Activated CD8-positive, alpha-beta memory T cell treated with anti-CD3 and anti-CD28 coated beads for 36 hours (primary cell): ENCODE measurements around the gene ANKRD42. TPM values are rescaled to one million over a fixed set of nuclear protein-coding genes. Genes with fewer than 3 reads are reported as not detected.

Experiments used
- CTCF ChIA-PET: fragments of 350-600 bp; sonication (Branson Sonifier 250); formaldehyde crosslinking; loops from one replicate; lab custom pipeline; 2021; ENCODE audit warnings: antibody characterized with exemption; lab: Charles Lee
- POLR2A ChIA-PET: fragments of 350-600 bp; sonication (Branson Sonifier 250); formaldehyde crosslinking; loops from one replicate; lab custom pipeline; 2021; ENCODE audit warnings: antibody characterized with exemption; lab: Charles Lee
- total RNA-seq, 2 experiments: library from RNA; stranded (reverse); gene quantifications; one replicate each; pipeline ENCODE4 v1.2.3, GENCODE V29; 2021

The ANKRD42 gene
- total RNA-seq: 1 to 10 TPM; 8.9 to 9.0 TPM

GRCh38 chr11:83193315-83194280 is at the start of gene ANKRD42:
Gene ANKRD42 (plus strand): TSS chr11:83193712. CDS start chr11:83194671, 959 bp downstream.
- ChIA-PET CTCF (no interaction called here), POLR2A (interaction anchor here (1.4 to 2.6 kb wide), 3 partner anchors 37 to 292 kb away, joined by 3 to 11 read pairs (median 5); partner anchors contain the start of genes CCDC90B, DDIAS and PCF11)

- ChIA-PET CTCF (no interaction called here), POLR2A (no interaction called here)
These were observed 45.6 kb upstream of the ANKRD42 start for GRCh38 chr11:83147895-83148294.

- ChIA-PET CTCF (no interaction called here), POLR2A (interaction anchor here (0.7 kb wide), 1 partner anchor 16 kb away, joined by 5 read pairs; no protein-coding TSS in a partner anchor)
These were observed 43.1 kb upstream of the ANKRD42 start for GRCh38 chr11:83150450-83150849.

GRCh38 chr11:83151274-83151977 is 42.1 kb upstream of the ANKRD42 start:
- POLR2A ChIA-PET: no interaction called here
- CTCF ChIA-PET: interaction anchor here (0.6 kb wide), 1 partner anchor 20 kb away, joined by 3 read pairs; no protein-coding TSS in a partner anchor

- POLR2A ChIA-PET: no interaction called here
- CTCF ChIA-PET: no interaction called here
These were observed 41.2 kb upstream of the ANKRD42 start for GRCh38 chr11:83152264-83152663.

GRCh38 chr11:83153764-83154163 is 39.7 kb upstream of the ANKRD42 start:
- ChIA-PET POLR2A (no interaction called here), CTCF (interaction anchor here (0.8 kb wide), 1 partner anchor 215 kb away, joined by 3 read pairs; no protein-coding TSS in a partner anchor)

GRCh38 chr11:83156144-83156995 is 37.1 kb upstream of the ANKRD42 start:
- ChIA-PET POLR2A (interaction anchor here (0.6 to 2.5 kb wide), 14 partner anchors 16 to 256 kb away, joined by 3 to 35 read pairs (median 4); partner anchors contain the start of genes ANKRD42, CCDC90B, DDIAS and PRCP), CTCF (interaction anchor here (0.7 to 1.3 kb wide), 8 partner anchors 24 to 256 kb away, joined by 3 to 5 read pairs (median 3); partner anchors contain the start of genes DDIAS and PRCP)

- ChIA-PET CTCF (interaction anchor here (0.7 to 1.3 kb wide), 6 partner anchors 94 to 257 kb away, joined by 3 to 5 read pairs (median 3); partner anchors contain the start of genes DDIAS and PRCP), POLR2A (interaction anchor here (0.6 to 2.5 kb wide), 11 partner anchors 15 to 256 kb away, joined by 3 to 35 read pairs (median 6); partner anchors contain the start of genes ANKRD42, CCDC90B, DDIAS and PRCP)
These were observed 36.4 kb upstream of the ANKRD42 start, which contains the start of gene PCF11 for GRCh38 chr11:83156996-83157593. Gene PCF11 (plus strand): TSS chr11:83157131. CDS start chr11:83157440, 309 bp downstream.

- POLR2A ChIA-PET: interaction anchor here (0.6 to 2.5 kb wide), 9 partner anchors 14 to 257 kb away, joined by 3 to 35 read pairs (median 6); partner anchors contain the start of genes ANKRD42, DDIAS, PRCP and RAB30
- CTCF ChIA-PET: interaction anchor here (1.0 kb wide), 1 partner anchor 256 kb away, joined by 3 read pairs; the partner anchor contains the start of gene DDIAS
These were observed 35.7 kb upstream of the ANKRD42 start for GRCh38 chr11:83157594-83158356.

- ChIA-PET POLR2A (interaction anchor here (0.6 to 1.3 kb wide), 3 partner anchors 101 to 258 kb away, joined by 3 read pairs; partner anchors contain the start of genes DDIAS and PRCP), CTCF (interaction anchor here (1.5 kb wide), 1 partner anchor 258 kb away, joined by 3 read pairs; the partner anchor contains the start of gene PRCP)
These were observed 35.1 kb upstream of the ANKRD42 start for GRCh38 chr11:83158357-83158786.

GRCh38 chr11:83158965-83159901 is 34.3 kb upstream of the ANKRD42 start:
- ChIA-PET CTCF (interaction anchor here (0.6 to 1.5 kb wide), 2 partner anchors 259 to 473 kb away, joined by 3 read pairs; partner anchors contain the start of gene PRCP), POLR2A (interaction anchor here (0.6 to 0.8 kb wide), 4 partner anchors 13 to 259 kb away, joined by 3 to 9 read pairs (median 3); partner anchors contain the start of gene PRCP)

GRCh38 chr11:83159902-83160865 is 33.3 kb upstream of the ANKRD42 start:
- CTCF ChIA-PET: interaction anchor here (0.6 to 1.5 kb wide), 2 partner anchors 260 to 472 kb away, joined by 3 read pairs; partner anchors contain the start of gene PRCP
- POLR2A ChIA-PET: interaction anchor here (0.6 kb wide), 2 partner anchors 14 to 68 kb away, joined by 3 read pairs; no protein-coding TSS in a partner anchor

- ChIA-PET POLR2A (interaction anchor here (0.6 kb wide), 1 partner anchor 215 kb away, joined by 4 read pairs; no protein-coding TSS in a partner anchor), CTCF (no interaction called here)
These were observed 31.8 kb upstream of the ANKRD42 start for GRCh38 chr11:83161610-83162199.

GRCh38 chr11:83162377-83162776 is 31.1 kb upstream of the ANKRD42 start:
- CTCF ChIA-PET: no interaction called here
- POLR2A ChIA-PET: interaction anchor here (0.6 kb wide), 1 partner anchor 216 kb away, joined by 4 read pairs; no protein-coding TSS in a partner anchor
